ENCODE data around the gene MOB3B. TPM values are rescaled to one million over a fixed set of nuclear protein-coding genes. Genes with fewer than 3 reads are reported as not detected.

MOB3B gene
- total RNA-seq, 3 donors from 2014 or later (not counting 1 experiment from before 2014, with no cell fraction given): 0.23 to 0.30 (median 0.28) TPM

DNA sequence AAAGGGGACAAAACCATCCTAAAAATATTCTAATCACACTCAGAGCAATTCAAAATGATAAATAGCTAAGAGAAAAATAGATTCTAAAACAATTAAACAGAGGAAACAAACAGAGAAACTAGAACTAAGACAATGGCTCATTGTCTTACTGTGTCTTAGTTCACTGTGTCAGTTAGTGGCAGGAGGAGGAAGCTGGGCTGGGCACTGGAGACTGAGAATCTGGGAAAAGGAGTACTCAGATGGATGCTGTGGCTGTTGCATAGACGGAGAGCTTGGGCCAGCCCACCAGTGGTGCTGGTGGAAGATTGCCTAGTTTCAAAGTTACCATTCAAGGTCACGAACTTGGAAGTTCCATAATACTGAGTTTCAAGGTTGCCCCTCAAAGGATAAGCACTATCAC is 100.2 kb downstream of the MOB3B start:
- no peak overlapping the region for H3K4me3 Mint-ChIP-seq
- intact Hi-C loops (cut with micrococcal nuclease): no loop called here
- no peaks in the 10 kb centered on the region for H3K36me3 Mint-ChIP-seq

DNA sequence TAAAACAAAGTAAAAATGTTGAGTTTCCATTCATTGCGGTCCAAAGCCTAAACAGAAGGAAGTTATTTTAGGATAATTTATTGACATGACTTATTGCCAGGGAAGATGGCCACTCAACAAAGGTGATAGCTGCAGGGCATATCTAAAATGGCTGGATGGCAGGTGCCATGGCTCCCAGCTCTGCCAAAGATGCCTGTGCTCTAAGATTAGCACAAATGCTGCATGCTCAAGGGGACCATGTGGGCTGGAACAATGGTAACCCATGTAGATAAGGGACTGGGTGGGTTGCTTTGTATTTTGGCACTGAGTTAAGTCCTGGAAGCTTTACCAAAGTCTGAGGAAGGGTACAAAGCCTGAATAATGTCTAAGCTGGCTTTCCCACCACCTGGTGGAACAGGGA is 101.1 kb downstream of the MOB3B start:
- no peak overlapping the region for H3K27ac ChIP-seq (ENCODE audit: low read length)

More for the DNA sequence above, 100.2 kb downstream of the MOB3B start:
- TF ChIP-seq, protein P1, sequence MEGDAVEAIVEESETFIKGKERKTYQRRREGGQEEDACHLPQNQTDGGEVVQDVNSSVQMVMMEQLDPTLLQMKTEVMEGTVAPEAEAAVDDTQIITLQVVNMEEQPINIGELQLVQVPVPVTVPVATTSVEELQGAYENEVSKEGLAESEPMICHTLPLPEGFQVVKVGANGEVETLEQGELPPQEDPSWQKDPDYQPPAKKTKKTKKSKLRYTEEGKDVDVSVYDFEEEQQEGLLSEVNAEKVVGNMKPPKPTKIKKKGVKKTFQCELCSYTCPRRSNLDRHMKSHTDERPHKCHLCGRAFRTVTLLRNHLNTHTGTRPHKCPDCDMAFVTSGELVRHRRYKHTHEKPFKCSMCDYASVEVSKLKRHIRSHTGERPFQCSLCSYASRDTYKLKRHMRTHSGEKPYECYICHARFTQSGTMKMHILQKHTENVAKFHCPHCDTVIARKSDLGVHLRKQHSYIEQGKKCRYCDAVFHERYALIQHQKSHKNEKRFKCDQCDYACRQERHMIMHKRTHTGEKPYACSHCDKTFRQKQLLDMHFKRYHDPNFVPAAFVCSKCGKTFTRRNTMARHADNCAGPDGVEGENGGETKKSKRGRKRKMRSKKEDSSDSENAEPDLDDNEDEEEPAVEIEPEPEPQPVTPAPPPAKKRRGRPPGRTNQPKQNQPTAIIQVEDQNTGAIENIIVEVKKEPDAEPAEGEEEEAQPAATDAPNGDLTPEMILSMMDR (IDR thresholded peaks at IDR 0.05): no peak
- Histone ChIP-seq H3K27me3 (ENCODE audit: control insufficient read depth, insufficient read depth, low read length) (no peaks in the 10 kb centered on the region), H3K27ac (ENCODE audit: low read length) (no peak overlapping the region), H3K36me3 (ENCODE audit: control insufficient read depth, insufficient read depth, low read length) (no peaks in the 10 kb centered on the region), H3K9me3 (ENCODE audit: control insufficient read depth, insufficient read depth, low read length) (no peaks in the 10 kb centered on the region), H3K4me1 (ENCODE audit: control insufficient read depth, insufficient read depth, low read length) (no peaks in the 10 kb centered on the region), H3K4me3 (ENCODE audit: low read length) (no peak overlapping the region)
- Mint-ChIP-seq H3K4me1 (peaks cover 0 to 7% of the 10 kb centered on the region in 2 donors), H3K9me3 (peaks cover 0 to 2% of the 10 kb centered on the region in 2 donors), H3K27ac (no peak overlapping the region), H3K27me3 (ENCODE audit: low read depth in 2 of 2) (no peaks in the 10 kb centered on the region)
- WGBS (ENCODE audit: insufficient coverage): 91% methylated on average over 2 of the region's 2 CpGs
- DNase-seq (no peak), ATAC-seq (no peak)

DNA sequence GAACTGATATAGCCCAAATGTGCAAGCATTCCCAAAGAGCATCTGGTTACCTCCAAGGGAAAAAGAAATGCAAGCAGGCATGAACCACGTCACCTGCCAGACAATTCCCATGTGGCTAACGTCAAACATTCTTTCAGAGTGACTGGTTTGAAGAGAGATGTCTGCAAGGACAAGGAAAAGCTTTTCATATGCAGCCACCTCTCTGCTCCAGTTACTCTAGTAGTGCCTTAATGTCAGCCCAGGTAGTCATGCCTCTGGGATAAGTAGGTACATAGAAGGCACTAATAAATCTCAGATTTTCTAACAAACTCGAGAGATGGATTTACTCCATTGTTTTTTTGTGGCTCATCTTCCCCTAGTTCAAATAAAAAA is 102.4 kb downstream of the MOB3B start:
- peaks cover 0 to 2% of the 10 kb centered on the region in 2 donors for H3K9me3 Mint-ChIP-seq
- ATAC-seq: no peak
- no peak overlapping the region for H3K4me3 Mint-ChIP-seq
- intact Hi-C loops (cut with micrococcal nuclease): no loop called here
- Histone ChIP-seq H3K9me3 (ENCODE audit: control insufficient read depth, insufficient read depth, low read length) (no peaks in the 10 kb centered on the region), H3K4me1 (ENCODE audit: control insufficient read depth, insufficient read depth, low read length) (no peaks in the 10 kb centered on the region), H3K27ac (ENCODE audit: low read length) (no peak overlapping the region), H3K4me3 (ENCODE audit: low read length) (no peak overlapping the region), H3K36me3 (ENCODE audit: control insufficient read depth, insufficient read depth, low read length) (no peaks in the 10 kb centered on the region), H3K27me3 (ENCODE audit: control insufficient read depth, insufficient read depth, low read length) (no peaks in the 10 kb centered on the region)
- DNase-seq: no peak
- no peaks in the 10 kb centered on the region for H3K36me3 Mint-ChIP-seq
- peaks cover 0 to 1% of the 10 kb centered on the region in 2 donors for H3K4me1 Mint-ChIP-seq
- TF ChIP-seq, protein P1 (IDR thresholded peaks at IDR 0.05): no peak
- no peaks in the 10 kb centered on the region for H3K27me3 Mint-ChIP-seq (ENCODE audit: low read depth in 2 of 2)
- H3K27ac Mint-ChIP-seq: no peak overlapping the region
- 87% methylated on average over 2 of the region's 3 CpGs for WGBS (ENCODE audit: insufficient coverage)

More for the DNA sequence above, 101.1 kb downstream of the MOB3B start:
- H3K36me3 Mint-ChIP-seq: no peaks in the 10 kb centered on the region
- intact Hi-C loops (cut with micrococcal nuclease): no loop called here
- H3K9me3 ChIP-seq (ENCODE audit: control insufficient read depth, insufficient read depth, low read length): no peaks in the 10 kb centered on the region
- peaks cover 0 to 2% of the 10 kb centered on the region in 2 donors for H3K9me3 Mint-ChIP-seq
- no peak for DNase-seq
- H3K4me3 ChIP-seq (ENCODE audit: low read length): no peak overlapping the region
- no peaks in the 10 kb centered on the region for H3K27me3 ChIP-seq (ENCODE audit: control insufficient read depth, insufficient read depth, low read length)
- WGBS (ENCODE audit: insufficient coverage): 96% methylated on average over 1 of the region's 1 CpG
- no peaks in the 10 kb centered on the region for H3K4me1 ChIP-seq (ENCODE audit: control insufficient read depth, insufficient read depth, low read length)
- no peak overlapping the region for H3K27ac Mint-ChIP-seq
- H3K27me3 Mint-ChIP-seq (ENCODE audit: low read depth in 2 of 2): no peaks in the 10 kb centered on the region
- no peaks in the 10 kb centered on the region for H3K36me3 ChIP-seq (ENCODE audit: control insufficient read depth, insufficient read depth, low read length)
- TF ChIP-seq, protein P1 (IDR thresholded peaks at IDR 0.05): no peak
- H3K4me1 Mint-ChIP-seq: peaks cover 0 to 3% of the 10 kb centered on the region in 2 donors
- no peak overlapping the region for H3K4me3 Mint-ChIP-seq
- ATAC-seq: no peak

Measured in natural killer cell (primary cell).